Measurements from ENCODE around the gene NUDT15.

DNA sequence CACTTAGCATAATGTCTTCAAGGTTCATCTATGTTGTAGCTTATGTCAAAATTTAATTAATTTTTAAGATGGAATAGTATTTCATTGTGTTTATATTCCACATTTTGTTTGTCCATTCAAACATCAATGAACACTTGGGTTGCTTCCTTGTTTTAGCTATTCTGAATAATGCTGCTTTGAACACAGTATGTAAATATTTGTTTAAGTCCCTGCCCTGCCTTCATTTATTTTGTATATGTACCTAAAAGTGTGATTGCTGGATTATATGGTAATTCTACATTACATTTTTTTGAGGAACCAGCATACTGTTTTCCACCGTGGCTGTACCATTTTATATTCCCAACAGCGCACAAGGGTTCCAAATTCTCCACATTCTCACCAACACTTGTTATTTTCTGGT is 18.9 kb upstream of the NUDT15 start:
- TF ChIP-seq, protein P1, sequence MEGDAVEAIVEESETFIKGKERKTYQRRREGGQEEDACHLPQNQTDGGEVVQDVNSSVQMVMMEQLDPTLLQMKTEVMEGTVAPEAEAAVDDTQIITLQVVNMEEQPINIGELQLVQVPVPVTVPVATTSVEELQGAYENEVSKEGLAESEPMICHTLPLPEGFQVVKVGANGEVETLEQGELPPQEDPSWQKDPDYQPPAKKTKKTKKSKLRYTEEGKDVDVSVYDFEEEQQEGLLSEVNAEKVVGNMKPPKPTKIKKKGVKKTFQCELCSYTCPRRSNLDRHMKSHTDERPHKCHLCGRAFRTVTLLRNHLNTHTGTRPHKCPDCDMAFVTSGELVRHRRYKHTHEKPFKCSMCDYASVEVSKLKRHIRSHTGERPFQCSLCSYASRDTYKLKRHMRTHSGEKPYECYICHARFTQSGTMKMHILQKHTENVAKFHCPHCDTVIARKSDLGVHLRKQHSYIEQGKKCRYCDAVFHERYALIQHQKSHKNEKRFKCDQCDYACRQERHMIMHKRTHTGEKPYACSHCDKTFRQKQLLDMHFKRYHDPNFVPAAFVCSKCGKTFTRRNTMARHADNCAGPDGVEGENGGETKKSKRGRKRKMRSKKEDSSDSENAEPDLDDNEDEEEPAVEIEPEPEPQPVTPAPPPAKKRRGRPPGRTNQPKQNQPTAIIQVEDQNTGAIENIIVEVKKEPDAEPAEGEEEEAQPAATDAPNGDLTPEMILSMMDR (IDR thresholded peaks at IDR 0.05): no peak
- no peak for TF ChIP-seq POLR2A (IDR thresholded peaks at IDR 0.05)
